T-helper 1 cell treated with Interleukin-12 subunit alpha and Interleukin-12 subunit beta and Interleukin-4 antibody, amounts not matched to agents 30 ng/mL and 1 ng/mL, for 36 hours (primary cell): Measurements from ENCODE around the gene KIAA0513. TPM values are rescaled to one million over a fixed set of nuclear protein-coding genes. Genes with fewer than 3 reads are reported as not detected.

Experiments used
- intact Hi-C: fragments of 100-400 bp; cut with micrococcal nuclease; formaldehyde crosslinking; loops from one replicate; pipeline ENCODE4 v1.15.1; 2024
- total RNA-seq: library from RNA; stranded (reverse); gene quantifications from 2 replicates; pipeline ENCODE4 v1.2.3, GENCODE V29; 2022

The KIAA0513 gene
- total RNA-seq, 1 donor from 2014 or later = 9.9 TPM

DNA sequence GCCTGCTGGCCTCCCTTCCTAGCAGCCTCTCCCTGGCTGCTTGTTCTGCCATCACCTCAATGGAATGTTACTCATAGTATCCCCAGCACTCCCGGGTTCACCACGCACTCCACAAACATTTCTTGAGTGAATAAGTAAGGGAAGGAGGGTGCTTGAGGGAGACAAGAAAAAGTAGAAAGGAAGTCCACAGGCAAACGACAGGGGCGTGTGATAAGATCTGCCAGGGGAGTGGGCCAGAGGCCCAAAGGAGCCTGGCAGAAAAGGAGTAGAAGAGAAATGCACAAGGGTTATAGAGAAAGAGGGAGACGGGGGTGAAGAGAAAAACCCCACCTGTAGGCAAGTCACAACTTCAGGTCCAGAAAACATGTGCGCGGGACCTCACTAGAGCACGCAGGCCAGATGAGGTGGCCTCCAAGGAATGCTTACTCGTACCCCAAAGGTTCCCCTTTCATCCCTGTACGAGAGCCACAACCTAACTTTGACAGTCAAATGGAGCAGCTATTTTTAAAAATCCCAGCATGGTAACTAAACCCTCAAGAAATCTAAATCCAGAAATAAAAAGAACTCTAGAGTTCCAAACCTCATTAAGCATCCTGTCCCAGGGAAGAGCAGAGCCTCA, 22.9 kb upstream of the KIAA0513 start:
- intact Hi-C loops = no loop called here

DNA sequence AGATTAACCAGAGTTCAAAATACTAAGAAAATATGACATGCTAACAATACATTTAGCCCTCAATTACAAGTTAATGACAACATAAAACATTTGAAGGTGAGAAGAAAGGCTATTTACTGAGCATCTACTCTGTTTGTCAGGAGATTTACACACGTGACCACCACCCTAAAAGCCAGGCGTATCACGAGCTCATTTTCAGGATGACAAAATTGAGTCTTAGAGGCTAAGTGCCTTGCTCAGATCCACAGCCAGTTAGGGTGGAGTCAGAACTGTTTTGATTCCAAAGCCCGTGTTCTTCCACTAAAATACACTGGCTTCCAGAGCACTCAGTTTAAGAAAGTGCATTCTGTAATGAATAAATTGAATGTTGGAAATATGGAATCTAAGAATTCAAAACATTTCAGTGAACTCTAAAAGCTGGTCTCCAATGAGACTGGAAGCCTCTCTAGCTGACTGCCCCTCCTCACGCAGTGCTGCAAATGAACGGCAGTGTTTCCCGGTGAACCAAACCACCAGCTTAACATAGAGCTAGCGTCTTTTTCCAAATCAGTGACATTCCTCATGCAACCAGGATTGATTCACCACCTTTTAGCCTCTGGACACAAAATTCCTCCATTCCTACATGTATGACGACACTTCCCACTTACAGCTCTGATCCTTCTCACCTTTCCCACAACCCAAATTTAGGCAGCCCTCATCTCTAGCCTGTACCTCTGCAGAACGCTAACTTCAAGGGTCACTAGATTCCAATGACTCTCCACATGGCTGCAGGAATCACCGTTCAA, 22.1 kb upstream of the KIAA0513 start:
- intact Hi-C loops = no loop called here

- intact Hi-C loops = no loop called here
Observed at GRCh38 chr16:85006639-85007038, 21.0 kb upstream of the KIAA0513 start.

DNA sequence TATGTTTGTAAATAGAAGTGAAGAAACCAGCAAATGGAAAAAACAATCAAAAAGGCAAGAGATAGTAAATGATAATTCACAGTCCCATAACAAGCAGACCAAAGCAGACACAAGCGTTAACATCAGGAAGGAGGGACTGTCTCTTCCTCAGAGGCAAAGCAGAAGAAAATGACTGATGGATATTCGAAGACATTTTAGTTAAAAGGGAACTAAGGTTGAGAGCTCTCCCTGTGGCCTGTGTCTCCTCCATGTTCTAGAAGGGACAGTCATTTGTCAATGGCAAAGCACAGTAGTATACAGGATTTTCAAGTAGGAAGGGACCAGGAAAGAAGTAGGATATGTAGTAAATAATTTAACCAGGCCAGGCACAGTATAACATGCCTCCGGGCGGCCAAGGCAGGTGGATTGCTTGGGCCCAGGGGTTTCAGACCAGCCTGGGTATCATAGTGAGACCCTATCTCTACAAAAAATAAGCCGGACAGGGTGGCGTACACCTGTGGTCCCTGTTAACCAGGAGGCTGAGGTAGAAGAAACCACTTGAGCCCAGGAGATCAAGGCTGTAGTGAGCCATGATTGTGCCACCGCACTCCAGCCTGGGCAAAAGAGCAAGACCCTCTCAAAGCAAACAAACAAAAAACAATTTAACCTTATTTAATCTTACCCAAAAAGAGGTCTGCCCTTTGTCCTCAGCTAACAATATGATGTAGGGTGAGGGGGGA, 19.9 kb upstream of the KIAA0513 start:
- intact Hi-C loops = no loop called here

- intact Hi-C loops = no loop called here
Observed at GRCh38 chr16:85008271-85008670, 19.3 kb upstream of the KIAA0513 start.

DNA sequence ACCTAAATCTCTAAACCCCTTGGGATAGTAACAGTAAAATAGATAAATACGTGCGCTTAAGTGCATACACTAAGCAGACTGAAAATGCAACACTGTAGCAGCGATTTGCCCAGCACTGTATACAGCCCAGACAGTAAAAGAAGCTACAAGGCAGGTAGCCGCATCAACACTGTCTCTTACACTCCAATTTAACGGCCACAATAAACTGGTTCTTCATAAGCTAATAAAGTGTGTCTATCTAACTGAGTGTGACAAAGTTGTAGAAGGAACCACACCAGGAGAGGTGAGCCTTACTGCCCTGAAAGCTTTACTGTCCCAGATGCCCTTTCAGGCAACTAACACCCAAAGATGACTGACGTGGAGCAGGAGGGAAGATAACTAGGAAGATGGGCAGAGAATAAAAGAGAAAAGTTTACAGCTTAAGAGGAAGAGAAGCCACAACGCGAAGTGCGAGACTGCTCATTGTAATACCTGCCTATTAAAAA, 17.1 kb upstream of the KIAA0513 start:
- intact Hi-C loops = loop anchor here (2.0 to 5.0 kb wide), 4 partner anchors 496 to 1203 kb away; partner anchors contain the start of genes COX4I1, EMC8, HSBP1 and MLYCD

- intact Hi-C loops = loop anchor here (1.0 to 5.0 kb wide), 7 partner anchors 16 to 1204 kb away; partner anchors contain the start of genes COX4I1, EMC8, HSBP1 and KIAA0513
Observed at GRCh38 chr16:85010931-85011845, 16.4 kb upstream of the KIAA0513 start, which contains the start of gene ZDHHC7. Gene ZDHHC7 (minus strand): TSS chr16:85011535. CDS start chr16:84990618, 20,917 bp downstream.

DNA sequence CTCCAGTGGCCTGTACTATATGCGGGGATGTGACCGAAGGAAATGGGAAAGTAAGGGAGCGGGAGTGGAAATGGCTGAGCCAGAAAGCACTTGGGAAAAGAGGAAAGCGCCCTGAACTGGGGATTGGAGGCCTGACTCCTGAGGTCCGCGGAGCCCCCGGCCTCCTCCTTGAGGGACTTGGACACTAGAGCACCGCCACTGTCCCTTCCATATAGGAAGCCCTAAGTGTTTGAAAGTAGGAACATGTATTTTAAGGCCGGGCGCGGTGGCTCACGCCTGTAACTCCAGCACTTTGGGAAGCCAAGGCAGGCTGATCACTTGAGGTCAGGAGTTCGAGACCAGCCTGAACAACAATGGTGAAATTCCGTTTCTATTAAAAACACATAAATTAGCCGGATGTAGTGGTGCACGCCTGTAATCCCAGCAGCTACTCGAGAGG, 15.7 kb upstream of the KIAA0513 start:
- intact Hi-C loops = loop anchor here (1.0 to 5.0 kb wide), 7 partner anchors 15 to 1205 kb away; partner anchors contain the start of genes COX4I1, EMC8, HSBP1 and KIAA0513

DNA sequence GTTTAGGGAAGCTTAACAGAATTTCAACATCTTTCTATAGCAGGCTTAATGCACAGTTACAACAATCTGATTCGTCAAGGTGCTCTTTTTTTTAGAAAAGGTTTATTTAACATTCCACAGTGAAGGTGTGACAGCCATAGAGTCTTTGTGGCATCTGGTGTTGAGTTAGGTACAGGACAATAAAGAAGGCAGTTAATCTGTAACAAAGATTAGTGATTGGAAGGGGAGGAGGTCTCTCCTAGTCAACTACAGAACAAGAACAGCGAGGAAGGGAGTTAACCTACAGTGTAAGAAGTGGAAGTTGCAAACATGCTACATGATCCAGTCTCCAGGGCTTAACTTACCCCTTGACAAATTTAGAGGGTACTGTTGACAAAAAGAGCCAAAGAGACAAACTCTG, 13.3 kb upstream of the KIAA0513 start:
- intact Hi-C loops = loop anchor here (5.0 kb wide), 3 partner anchors 783 to 1207 kb away; partner anchors contain the start of genes COX4I1, EMC8, HSBP1 and MLYCD

GRCh38 chr16:85015481-85016187, 12.0 kb upstream of the KIAA0513 start:
- intact Hi-C loops = no loop called here

GRCh38 chr16:85017151-85017550, 10.4 kb upstream of the KIAA0513 start:
- intact Hi-C loops = no loop called here

DNA sequence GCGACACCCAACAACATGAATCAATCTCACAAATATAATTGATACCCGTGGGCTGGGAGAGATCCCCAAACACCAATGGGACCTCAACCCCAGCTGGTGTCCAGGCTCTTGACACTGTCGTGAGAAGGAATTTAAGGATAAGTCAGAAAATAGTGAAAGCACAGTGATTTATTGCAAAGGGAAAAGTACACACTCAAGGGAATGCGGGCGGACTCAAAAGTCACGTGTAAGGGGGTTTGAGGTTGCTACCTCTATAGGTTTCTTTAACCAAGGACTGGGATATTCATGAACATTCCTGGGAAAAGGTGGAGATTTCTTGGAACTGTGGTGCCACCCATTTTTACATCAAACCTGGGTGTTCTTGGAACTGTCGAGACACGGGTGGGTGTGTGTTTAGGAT, 10.0 kb upstream of the KIAA0513 start:
- intact Hi-C loops = no loop called here

DNA sequence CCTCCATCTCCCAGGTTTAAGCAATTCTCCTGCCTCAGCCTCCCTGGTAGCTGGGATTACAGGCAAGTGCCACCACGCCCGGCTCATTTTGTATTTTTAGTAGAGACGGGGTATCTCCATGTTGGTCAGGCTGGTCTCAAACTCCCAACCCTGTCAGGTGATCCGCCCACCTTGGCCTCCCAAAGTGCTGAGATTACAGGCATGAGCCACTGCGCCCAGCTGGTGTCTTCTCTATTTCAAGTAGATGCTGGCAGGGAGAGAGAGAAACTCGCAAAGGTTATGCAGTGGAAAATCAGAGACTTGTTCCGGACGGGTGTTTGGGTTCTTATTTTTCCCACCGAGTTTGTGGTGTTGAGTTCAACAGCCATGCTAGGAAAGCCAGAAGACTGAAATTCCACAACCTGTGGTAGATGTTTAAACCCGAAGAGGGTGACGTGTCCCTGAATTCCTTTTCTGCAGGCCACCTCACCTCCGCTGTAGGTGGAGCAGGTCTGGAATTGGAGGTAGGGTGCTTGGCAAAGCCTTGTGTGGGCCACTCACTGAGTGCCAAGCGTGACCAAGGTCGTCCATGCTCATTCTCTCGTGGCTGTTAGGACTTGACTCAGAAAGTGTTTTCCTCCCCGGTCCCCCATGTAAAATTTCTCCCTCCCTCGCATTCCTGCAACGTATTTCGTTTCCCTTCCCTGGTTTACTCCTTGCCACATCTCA, 8.9 kb upstream of the KIAA0513 start:
- intact Hi-C loops = no loop called here

GRCh38 chr16:85019659-85020245, 7.8 kb upstream of the KIAA0513 start:
- intact Hi-C loops = loop anchor here (10.0 kb wide), 1 partner anchor 905 kb away; the partner anchor contains the start of gene MBTPS1

DNA sequence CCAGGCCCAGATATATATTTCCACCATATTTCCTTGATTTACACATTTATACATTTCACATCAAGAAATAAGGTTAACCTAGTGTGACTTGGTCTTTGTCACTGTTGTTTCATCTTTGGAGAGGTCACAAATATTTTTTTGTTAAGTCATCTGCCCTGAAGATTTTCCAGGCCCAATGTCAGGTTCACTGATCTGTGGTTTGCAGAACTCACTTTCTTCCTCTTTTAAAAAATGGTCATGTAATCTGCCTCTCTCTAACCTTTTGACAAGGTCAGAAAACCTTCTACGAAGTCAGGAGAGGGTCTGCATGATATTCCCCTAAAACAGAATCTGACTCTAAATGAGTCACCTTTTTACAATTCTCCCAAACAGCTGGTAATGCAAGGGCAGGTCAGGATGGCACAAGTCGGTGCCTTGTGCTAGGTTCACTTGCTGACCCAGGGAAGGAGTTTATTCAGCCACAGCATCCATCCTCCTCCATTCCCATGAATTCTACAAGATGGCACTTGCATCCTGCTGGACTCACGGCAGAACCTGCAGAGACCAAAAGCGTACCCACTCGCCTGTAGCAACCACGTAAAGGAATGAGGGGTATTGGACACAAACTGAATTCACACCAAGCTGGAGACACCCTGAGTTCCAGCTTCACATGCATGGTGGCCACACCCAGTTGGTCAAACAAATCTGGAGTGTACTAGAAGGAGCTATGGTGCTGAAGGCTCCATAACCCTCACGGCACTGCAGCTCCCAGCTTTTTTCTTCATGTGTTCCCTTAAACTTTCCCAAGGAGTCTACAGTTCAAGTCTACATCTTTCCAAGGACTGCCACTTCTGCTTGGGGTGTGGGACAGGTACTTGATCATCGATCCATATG, 1.6 kb upstream of the KIAA0513 start:
- intact Hi-C loops = loop anchor here (2.0 to 10.0 kb wide), 8 partner anchors 281 to 1219 kb away; partner anchors contain the start of genes GINS2, HSBP1 and MBTPS1

- intact Hi-C loops = loop anchor here (1.0 to 10.0 kb wide), 10 partner anchors 15 to 1219 kb away; partner anchors contain the start of genes GINS2, HSBP1, MBTPS1 and ZDHHC7
Observed at GRCh38 chr16:85026703-85027102, 892 bp upstream of the KIAA0513 start.
